Measurements from ENCODE around the gene C2CD2.

DNA sequence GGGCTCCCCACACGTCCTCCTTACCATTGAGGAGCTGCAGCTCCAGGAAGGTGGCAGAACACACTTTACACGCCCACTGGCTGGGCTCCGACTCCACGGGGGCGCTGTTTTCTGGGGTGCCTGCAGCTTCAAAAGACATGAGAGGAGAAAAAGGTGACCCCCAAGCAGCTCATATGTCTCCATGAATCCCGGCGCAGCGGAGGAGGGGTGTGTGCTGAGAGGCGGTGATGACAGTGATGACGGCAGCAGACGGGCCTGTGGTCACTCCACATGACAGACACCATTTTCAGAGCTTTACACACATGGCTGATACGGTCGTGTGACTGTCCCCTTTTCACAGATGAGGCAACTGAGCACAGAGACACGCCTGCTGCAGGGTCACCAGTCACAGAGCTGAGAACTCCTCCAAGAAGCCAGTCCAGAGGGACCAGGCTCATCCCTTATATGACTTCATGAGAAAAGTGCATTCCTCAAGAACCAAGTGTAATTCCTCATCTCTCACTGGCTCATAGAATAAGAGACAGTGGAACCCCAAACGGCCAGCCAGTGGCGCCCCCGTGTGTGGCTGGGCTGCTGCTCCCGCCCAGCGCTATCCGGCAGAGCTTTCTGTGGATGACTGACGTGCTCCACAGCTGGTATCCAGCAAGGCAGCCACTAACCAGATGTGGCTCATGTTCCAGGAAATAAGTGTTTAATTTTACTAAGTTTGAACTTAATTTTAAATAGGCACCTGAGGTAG, 106.6 kb downstream of the C2CD2 start:
- TF ChIP-seq, protein P1, sequence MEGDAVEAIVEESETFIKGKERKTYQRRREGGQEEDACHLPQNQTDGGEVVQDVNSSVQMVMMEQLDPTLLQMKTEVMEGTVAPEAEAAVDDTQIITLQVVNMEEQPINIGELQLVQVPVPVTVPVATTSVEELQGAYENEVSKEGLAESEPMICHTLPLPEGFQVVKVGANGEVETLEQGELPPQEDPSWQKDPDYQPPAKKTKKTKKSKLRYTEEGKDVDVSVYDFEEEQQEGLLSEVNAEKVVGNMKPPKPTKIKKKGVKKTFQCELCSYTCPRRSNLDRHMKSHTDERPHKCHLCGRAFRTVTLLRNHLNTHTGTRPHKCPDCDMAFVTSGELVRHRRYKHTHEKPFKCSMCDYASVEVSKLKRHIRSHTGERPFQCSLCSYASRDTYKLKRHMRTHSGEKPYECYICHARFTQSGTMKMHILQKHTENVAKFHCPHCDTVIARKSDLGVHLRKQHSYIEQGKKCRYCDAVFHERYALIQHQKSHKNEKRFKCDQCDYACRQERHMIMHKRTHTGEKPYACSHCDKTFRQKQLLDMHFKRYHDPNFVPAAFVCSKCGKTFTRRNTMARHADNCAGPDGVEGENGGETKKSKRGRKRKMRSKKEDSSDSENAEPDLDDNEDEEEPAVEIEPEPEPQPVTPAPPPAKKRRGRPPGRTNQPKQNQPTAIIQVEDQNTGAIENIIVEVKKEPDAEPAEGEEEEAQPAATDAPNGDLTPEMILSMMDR (IDR thresholded peaks at IDR 0.05; ENCODE audit: low read length): no peak
- TF ChIP-seq EZH2 (IDR thresholded peaks at IDR 0.05; ENCODE audit: borderline replicate concordance, low read length): no peak
